ENCODE measurements around the gene ZNF585A. TPM values are rescaled to one million over a fixed set of nuclear protein-coding genes. Genes with fewer than 3 reads are reported as not detected.
A peak's percentile ranks its signal among the peaks of the same experiment; 100 is the strongest.

The ZNF585A gene
- total RNA-seq (ENCODE audit: low replicate concordance) = 9.1 and 13.4 TPM in 2 replicates

GRCh38 chr19:37172368-37173366, at the start of gene ZNF585A:
TSS of gene ZNF585A (minus strand) at chr19:37172695. CDS start at chr19:37169910, 2,785 bp downstream.
- TF ChIP-seq CTCF (IDR thresholded peaks at IDR 0.05; ENCODE audit: insufficient read depth, low read length) = peak; percentile 28
- H3K4me3 ChIP-seq (ENCODE audit: low read depth, low read length) = peak within 1 kb of the TSS; percentile 91
- DNase-seq (ENCODE audit: low read depth) = peak; percentile 97

GRCh38 chr19:37221136-37221535, 48.6 kb upstream of the ZNF585A start:
- no peak for DNase-seq (ENCODE audit: low read depth)
- no peak for TF ChIP-seq CTCF (IDR thresholded peaks at IDR 0.05; ENCODE audit: insufficient read depth, low read length)

GRCh38 chr19:37220383-37220782, 47.9 kb upstream of the ZNF585A start:
- no peak for DNase-seq (ENCODE audit: low read depth)
- no peak for TF ChIP-seq CTCF (IDR thresholded peaks at IDR 0.05; ENCODE audit: insufficient read depth, low read length)
- H3K4me3 ChIP-seq (ENCODE audit: low read depth, low read length) = no peak overlapping the region

More at GRCh38 chr19:37221136-37221535, 48.6 kb upstream of the ZNF585A start:
- H3K4me3 ChIP-seq (ENCODE audit: low read depth, low read length) = no peak overlapping the region

GRCh38 chr19:37218592-37218935, 46.1 kb upstream of the ZNF585A start:
- H3K4me3 ChIP-seq (ENCODE audit: low read depth, low read length) = peak overlapping the region; percentile 99
- peak; percentile 19 for DNase-seq (ENCODE audit: low read depth)
- no peak for TF ChIP-seq CTCF (IDR thresholded peaks at IDR 0.05; ENCODE audit: insufficient read depth, low read length)

GRCh38 chr19:37217775-37218591, 45.5 kb upstream of the ZNF585A start, which contains the start of gene ZNF383:
TSS of gene ZNF383 (plus strand) at chr19:37218214. CDS start at chr19:37230454, 12,240 bp downstream.
- no peak for TF ChIP-seq CTCF (IDR thresholded peaks at IDR 0.05; ENCODE audit: insufficient read depth, low read length)
- peak; percentile 86 for DNase-seq (ENCODE audit: low read depth)
- H3K4me3 ChIP-seq (ENCODE audit: low read depth, low read length) = peak within 1 kb of the TSS; percentile 99

- DNase-seq (ENCODE audit: low read depth) = no peak
- TF ChIP-seq CTCF (IDR thresholded peaks at IDR 0.05; ENCODE audit: insufficient read depth, low read length) = no peak
- peak overlapping the region; percentile 99 for H3K4me3 ChIP-seq (ENCODE audit: low read depth, low read length)
Observed at GRCh38 chr19:37217480-37217774, 44.9 kb upstream of the ZNF585A start.

Measured in fibroblast of the aortic adventitia (primary cell).